Measurements from ENCODE around the gene HS3ST3A1.

The HS3ST3A1 gene

GRCh38 chr17:13476720-13477119 lies 125.0 kb downstream of the HS3ST3A1 start:
- no peak for DNase-seq (ENCODE audit: low read depth)
- no peak for TF ChIP-seq CTCF (IDR thresholded peaks at IDR 0.05; ENCODE audit: insufficient read depth, low read depth, low read length, missing control alignments)
- H3K4me3 ChIP-seq (ENCODE audit: low read length) = no peak overlapping the region

- no peak for TF ChIP-seq CTCF (IDR thresholded peaks at IDR 0.05; ENCODE audit: insufficient read depth, low read depth, low read length, missing control alignments)
- DNase-seq (ENCODE audit: low read depth) = no peak
- H3K4me3 ChIP-seq (ENCODE audit: low read length) = no peak overlapping the region
Observed at GRCh38 chr17:13475574-13476223, 126.0 kb downstream of the HS3ST3A1 start.

GRCh38 chr17:13474073-13474800 lies 127.5 kb downstream of the HS3ST3A1 start:
- TF ChIP-seq CTCF (IDR thresholded peaks at IDR 0.05; ENCODE audit: insufficient read depth, low read depth, low read length, missing control alignments) = no peak
- no peak overlapping the region for H3K4me3 ChIP-seq (ENCODE audit: low read length)
- no peak for DNase-seq (ENCODE audit: low read depth)

GRCh38 chr17:13465678-13466077 lies 136.1 kb downstream of the HS3ST3A1 start:
- TF ChIP-seq CTCF (IDR thresholded peaks at IDR 0.05; ENCODE audit: insufficient read depth, low read depth, low read length, missing control alignments) = no peak
- no peak for DNase-seq (ENCODE audit: low read depth)
- H3K4me3 ChIP-seq (ENCODE audit: low read length) = no peak overlapping the region

GRCh38 chr17:13462673-13463124 lies 139.0 kb downstream of the HS3ST3A1 start:
- TF ChIP-seq CTCF (IDR thresholded peaks at IDR 0.05; ENCODE audit: insufficient read depth, low read depth, low read length, missing control alignments) = no peak
- DNase-seq (ENCODE audit: low read depth) = no peak
- no peak overlapping the region for H3K4me3 ChIP-seq (ENCODE audit: low read length)

- TF ChIP-seq CTCF (IDR thresholded peaks at IDR 0.05; ENCODE audit: insufficient read depth, low read depth, low read length, missing control alignments) = no peak
Observed at GRCh38 chr17:13462146-13462545, 139.6 kb downstream of the HS3ST3A1 start.

More at GRCh38 chr17:13462146-13462545, 139.6 kb downstream of the HS3ST3A1 start:
- no peak overlapping the region for H3K4me3 ChIP-seq (ENCODE audit: low read length)
- DNase-seq (ENCODE audit: low read depth) = no peak

Measured in epithelial cell of esophagus (primary cell).